ENCODE measurements around the gene ITGB6. TPM values are rescaled to one million over a fixed set of nuclear protein-coding genes. Genes with fewer than 3 reads are reported as not detected.
A peak's percentile ranks its signal among the peaks of the same experiment; 100 is the strongest.

The ITGB6 gene, protein sequence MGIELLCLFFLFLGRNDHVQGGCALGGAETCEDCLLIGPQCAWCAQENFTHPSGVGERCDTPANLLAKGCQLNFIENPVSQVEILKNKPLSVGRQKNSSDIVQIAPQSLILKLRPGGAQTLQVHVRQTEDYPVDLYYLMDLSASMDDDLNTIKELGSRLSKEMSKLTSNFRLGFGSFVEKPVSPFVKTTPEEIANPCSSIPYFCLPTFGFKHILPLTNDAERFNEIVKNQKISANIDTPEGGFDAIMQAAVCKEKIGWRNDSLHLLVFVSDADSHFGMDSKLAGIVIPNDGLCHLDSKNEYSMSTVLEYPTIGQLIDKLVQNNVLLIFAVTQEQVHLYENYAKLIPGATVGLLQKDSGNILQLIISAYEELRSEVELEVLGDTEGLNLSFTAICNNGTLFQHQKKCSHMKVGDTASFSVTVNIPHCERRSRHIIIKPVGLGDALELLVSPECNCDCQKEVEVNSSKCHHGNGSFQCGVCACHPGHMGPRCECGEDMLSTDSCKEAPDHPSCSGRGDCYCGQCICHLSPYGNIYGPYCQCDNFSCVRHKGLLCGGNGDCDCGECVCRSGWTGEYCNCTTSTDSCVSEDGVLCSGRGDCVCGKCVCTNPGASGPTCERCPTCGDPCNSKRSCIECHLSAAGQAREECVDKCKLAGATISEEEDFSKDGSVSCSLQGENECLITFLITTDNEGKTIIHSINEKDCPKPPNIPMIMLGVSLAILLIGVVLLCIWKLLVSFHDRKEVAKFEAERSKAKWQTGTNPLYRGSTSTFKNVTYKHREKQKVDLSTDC
- total RNA-seq (2012; rRNA removed) = under 0.01 TPM in 1 of 2 replicates, not detected in the other
- polyA plus RNA-seq (2012; rRNA removed) = not detected in 2 replicates
- polyA plus RNA-seq (2012; cell fraction: cytosol; rRNA removed) = not detected in 2 replicates
- polyA plus RNA-seq (2012; cell fraction: nucleus; rRNA removed; ENCODE audit: low replicate concordance) = 0.02 TPM in 1 of 2 replicates, not detected in the other
- percentile 9 among the genes with signal in this experiment for Bru-seq, nascent RNA
- BruChase-seq, experiment 1, labeled RNA remaining after a 6-hour chase = percentile 6 among the genes with signal in this experiment
- BruChase-seq, experiment 2, labeled RNA remaining after a 2-hour chase = percentile 6 among the genes with signal in this experiment
- long read RNA-seq = 0 reads

GRCh38 chr2:160199683-160200389, at the start of gene ITGB6:
TSS of gene ITGB6 (minus strand) at chr2:160200272. CDS start at chr2:160200063, 209 bp downstream.
- Histone ChIP-seq H3K27me3 (ENCODE audit: control insufficient read depth, insufficient read depth, low read length) (no peaks in the 10 kb centered on the region), H4K8ac (ENCODE audit: low read depth in 2 of 2, low read length in 2 of 2) (no peak within 1 kb of the TSS), H4K5ac (ENCODE audit: low read depth, low read length) (no peak within 1 kb of the TSS), H2AK5ac (ENCODE audit: low read depth, low read length) (no peak within 1 kb of the TSS), H4K91ac (ENCODE audit: insufficient read depth, low read depth, low read length) (no peak within 1 kb of the TSS), H3K56ac (ENCODE audit: extremely low read depth, insufficient read depth, low read length) (no peak within 1 kb of the TSS), H2BK5ac (ENCODE audit: low read depth, low read length, poor library complexity, severe bottlenecking) (no peak within 1 kb of the TSS), H3K14ac (replicated peaks; ENCODE audit: low read depth, low read length) (no peak within 1 kb of the TSS), H2AFZ (replicated peaks; ENCODE audit: low read length, poor library complexity) (no peak within 1 kb of the TSS), H3K36me3 (ENCODE audit: control insufficient read depth, insufficient read depth, low read length) (no peaks in the 10 kb centered on the region), H3K4me2 (ENCODE audit: low read depth, low read length) (no peak within 1 kb of the TSS), H3K27ac (ENCODE audit: insufficient read depth, low read length) (no peak within 1 kb of the TSS), H2BK20ac (ENCODE audit: low read depth, low read length) (no peak within 1 kb of the TSS), H3K9me3 (ENCODE audit: control insufficient read depth, insufficient read depth, low read length) (no peaks in the 10 kb centered on the region), H3K4me1 (ENCODE audit: control insufficient read depth, insufficient read depth, low read length) (peaks cover 6% of the 10 kb centered on the region), H3K4ac (ENCODE audit: low read depth, low read length) (no peak within 1 kb of the TSS), H4K20me1 (ENCODE audit: insufficient read depth, low read length) (no peaks in the 10 kb centered on the region), H2AK9ac (replicated peaks; ENCODE audit: low read depth, low read length, poor library complexity) (no peak within 1 kb of the TSS), H2BK120ac (ENCODE audit: low read depth, low read length) (no peak within 1 kb of the TSS), H3K23ac (ENCODE audit: low read depth, low read length) (no peak within 1 kb of the TSS), H3K18ac (ENCODE audit: low read depth, low read length) (no peak within 1 kb of the TSS), H3K9me1 (ENCODE audit: insufficient read depth, low read length) (peaks cover 10% of the 10 kb centered on the region), H3K4me3 (ENCODE audit: insufficient read depth, low read depth, low read length) (no peak within 1 kb of the TSS), H3K79me1 (ENCODE audit: low read depth in 1 of 2, low read length in 2 of 2) (no peaks in the 10 kb centered on the region), H2BK15ac (ENCODE audit: low read depth, low read length) (no peak within 1 kb of the TSS), H3K9ac (ENCODE audit: low read depth, low read length) (no peak within 1 kb of the TSS)
- POLR2A ChIA-PET (ENCODE audit: unreplicated experiment) = no interaction called here
- no CpG with 5 or more reads among the region's 9 CpGs for WGBS, 2 experiments (ENCODE audit: extremely low coverage in 2 of 2, insufficient read length in 1 of 2)
- CTCF ChIA-PET = no interaction called here
- TF ChIP-seq POLR2A (IDR thresholded peaks at IDR 0.05; ENCODE audit: low read depth, low read length) = no peak
- in situ Hi-C loops (cut with MboI; ENCODE audit: low sequenced_read_pairs) = no loop called here
- BruUV-seq (replicated peaks) = no TSS peak
- dilution Hi-C loops (cut with HindIII; ENCODE audit: low sequenced_read_pairs, unreplicated experiment) = no loop called here
- intact Hi-C loops (cut with micrococcal nuclease) = no loop called here
- ATAC-seq (ENCODE audit: low read depth) (no peak), DNase-seq (no peak)
